HG03439 (cell line): ENCODE data around the gene SIAH3.
"Not testable (repeated sequence)": the region's sequence is repeated elsewhere in the genome, so short reads cannot be mapped to it uniquely, and the experiment has no call there.

Experiments
- ATAC-seq: cut with Tn5 transposase; IDR thresholded peaks from one replicate; pipeline ENCODE4 v1.9.1; 2021; ENCODE audit warnings: mild to moderate bottlenecking, moderate library complexity; ENCODE audit not compliant: unreplicated experiment

SIAH3 gene

GRCh38 chr13:45784755-45785675 is 66.5 kb downstream of the SIAH3 start:
- no peak for ATAC-seq

GRCh38 chr13:45783346-45784043 is 68.1 kb downstream of the SIAH3 start:
- ATAC-seq = no peak

GRCh38 chr13:45782327-45783045 is 69.1 kb downstream of the SIAH3 start:
- ATAC-seq = no peak

- ATAC-seq = no peak
These were observed 69.8 kb downstream of the SIAH3 start for GRCh38 chr13:45781553-45782326.

GRCh38 chr13:45779901-45780300 is 71.7 kb downstream of the SIAH3 start:
- ATAC-seq = no peak

- no peak for ATAC-seq
These were observed 72.7 kb downstream of the SIAH3 start for GRCh38 chr13:45778882-45779281.

- ATAC-seq = no peak
These were observed 74.8 kb downstream of the SIAH3 start for GRCh38 chr13:45776748-45777147.

GRCh38 chr13:45775401-45775963 is 76.1 kb downstream of the SIAH3 start:
- ATAC-seq = no peak

- ATAC-seq = no peak
These were observed 77.6 kb downstream of the SIAH3 start for GRCh38 chr13:45773944-45774343.

GRCh38 chr13:45773236-45773635 is 78.3 kb downstream of the SIAH3 start:
- ATAC-seq = no peak

GRCh38 chr13:45770886-45771285 is 80.7 kb downstream of the SIAH3 start:
- no peak for ATAC-seq

- no peak for ATAC-seq
These were observed 82.7 kb downstream of the SIAH3 start for GRCh38 chr13:45768656-45769479.

- ATAC-seq = no peak
These were observed 86.1 kb downstream of the SIAH3 start for GRCh38 chr13:45765464-45765863.

GRCh38 chr13:45763419-45763818 is 88.1 kb downstream of the SIAH3 start:
- ATAC-seq = no peak

- ATAC-seq = not testable (repeated sequence)
These were observed 94.0 kb downstream of the SIAH3 start for GRCh38 chr13:45757589-45757988.

- not testable (repeated sequence) for ATAC-seq
These were observed 95.1 kb downstream of the SIAH3 start for GRCh38 chr13:45756498-45756897.

GRCh38 chr13:45752510-45752909 is 99.0 kb downstream of the SIAH3 start:
- ATAC-seq = no peak

- no peak for ATAC-seq
These were observed 99.7 kb downstream of the SIAH3 start for GRCh38 chr13:45751885-45752284.

- no peak for ATAC-seq
These were observed 101.0 kb downstream of the SIAH3 start for GRCh38 chr13:45750566-45750965.
